ENCODE results near the gene KRCC1. TPM values are rescaled to one million over a fixed set of nuclear protein-coding genes. Genes with fewer than 3 reads are reported as not detected.

KRCC1 gene
- total RNA-seq (2011; cell fraction: chromatin; rRNA removed; ENCODE audit: low replicate concordance) = 0.21 and 1.1 TPM in 2 replicates
- total RNA-seq (2011; cell fraction: nucleolus; rRNA removed) = 0.67 TPM in 1 of 2 replicates, not detected in the other
- 0.29 and 0.46 TPM in 2 replicates for total RNA-seq (2011; cell fraction: nucleoplasm; rRNA removed)
- 2.0 and 2.2 TPM in 2 replicates for total RNA-seq (2014; rRNA removed)
- total RNA-seq (2014; rRNA removed; fragmentation: Illumina TruSeq; extraction: Trizol) = 4.3 and 4.7 TPM in 2 replicates
- 4.0 and 5.3 TPM in 2 replicates for total RNA-seq (2015; rRNA removed; fragmentation: Illumina TruSeq; extraction: Trizol)
- 1.9 and 2.0 TPM in 2 replicates for total RNA-seq (2021)
- polyA plus RNA-seq (2011; rRNA removed) = 4.6 and 6.0 TPM in 2 replicates
- 0.98 and 1.6 TPM in 2 replicates for polyA plus RNA-seq (2011; cell fraction: cytosol; rRNA removed)
- 1.3 and 1.7 TPM in 2 replicates for polyA plus RNA-seq (2011; cell fraction: nucleus; rRNA removed)
- polyA plus RNA-seq (2012) = 3.5 and 5.6 TPM in 2 replicates
- 3.1 and 4.7 TPM in 2 replicates for polyA plus RNA-seq (2014; fragmentation: Illumina TruSeq; extraction: Trizol)
- polyA plus RNA-seq (2014; fragmentation: Nextera tagmentation; extraction: Ambion mirVana) = 1 to 10 TPM; 2.1 TPM
- polyA plus RNA-seq (2014; rRNA removed) = 2.2 and 3.3 TPM in 2 replicates
- polyA minus RNA-seq (2011; rRNA and poly(A)+ RNA removed) = 2.2 and 2.7 TPM in 2 replicates
- polyA minus RNA-seq (2011; cell fraction: cytosol; rRNA and poly(A)+ RNA removed) = 0.95 and 1.3 TPM in 2 replicates
- polyA minus RNA-seq (2011; cell fraction: nucleus; rRNA and poly(A)+ RNA removed) = 0.54 and 0.89 TPM in 2 replicates
- Bru-seq, nascent RNA = percentile 73 among the genes with signal in this experiment
- BruChase-seq, experiment 1, labeled RNA remaining after a 2-hour chase = percentile 56 among the genes with signal in this experiment
- BruChase-seq, experiment 2, labeled RNA remaining after a 6-hour chase = percentile 51 among the genes with signal in this experiment
- long read RNA-seq, experiment 1, transcript KRCC1-201 (4 exons, 1,753 nt) = major isoform, 8 of 10 reads
- long read RNA-seq, experiment 1, partial matches to known transcripts = 0 of 10 reads
- long read RNA-seq, experiment 1, other reads (novel, unspliced or antisense) = 2 of 10 reads
- long read RNA-seq, experiment 2, partial matches to known transcripts = 1 of 5 reads
- long read RNA-seq, experiment 2, other reads (novel, unspliced or antisense) = 1 of 5 reads
- long read RNA-seq, experiment 3, partial matches to known transcripts = 1 of 4 reads
- long read RNA-seq, experiment 3, other reads (novel, unspliced or antisense) = 0 of 4 reads

DNA sequence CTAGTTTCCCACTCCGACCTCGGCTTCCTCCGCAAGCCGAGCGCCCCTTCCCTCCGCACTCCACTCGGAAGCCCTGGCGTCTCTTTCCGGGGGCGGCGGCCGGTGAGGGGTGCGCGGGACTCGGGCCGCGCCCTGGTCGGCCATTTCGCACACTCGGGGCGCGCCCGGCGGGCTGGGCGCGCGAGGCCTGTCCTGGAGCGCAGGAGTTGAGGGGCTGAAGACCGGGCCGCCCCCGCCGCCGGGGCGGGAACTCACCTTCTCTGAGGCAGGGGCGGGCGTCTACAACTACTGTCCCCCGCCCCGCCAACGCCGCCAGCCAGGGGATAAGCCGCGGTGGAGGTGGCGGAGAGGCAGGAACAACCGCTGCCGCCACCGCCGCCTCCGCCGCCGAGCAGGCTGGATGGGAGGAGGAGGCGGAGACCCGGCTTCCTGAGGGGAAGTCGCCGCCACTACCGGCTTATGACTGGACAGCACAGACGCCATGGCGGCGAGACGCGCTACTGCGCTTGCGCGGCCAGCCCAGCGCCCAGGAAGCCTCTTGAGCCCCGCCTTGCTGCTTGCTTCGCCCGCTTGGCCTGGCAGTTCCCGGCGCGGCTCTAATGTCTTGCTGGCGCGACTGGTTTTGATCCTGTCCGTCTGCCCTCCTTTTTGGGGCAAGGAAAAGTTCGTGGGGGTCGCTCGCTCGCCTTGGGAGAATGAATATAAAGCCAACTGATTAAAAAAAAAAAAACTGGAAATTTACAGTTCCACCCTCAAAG is at the start of gene KRCC1:
TSS of gene KRCC1 (minus strand) at position 413 of the 758 bp plus-strand sequence. CDS start 27,220 bp downstream, outside the sequence.
- ChIA-PET CTCF (ENCODE audit: low intra/inter-chr PET ratio) (interaction anchor here (0.9 kb wide), 1 partner anchor 34 kb away, joined by 3 read pairs; no protein-coding TSS in a partner anchor), POLR2A (interaction anchor here (1.0 to 1.7 kb wide), 4 partner anchors 9 to 90 kb away, joined by 3 to 10 read pairs (median 3); partner anchors contain the start of gene RNU2-63P)
- peak; percentile 94 to 97 (median 94) for DNase-seq (ENCODE audit: extremely low read depth in 1 of 4, low spot score in 3 of 4)
- Histone ChIP-seq H3K27me3 (ENCODE audit: control insufficient read depth in 2 of 2, insufficient read depth in 2 of 2, low read length in 2 of 2) (no peaks in the 10 kb centered on the region), H3K4me1 (replicated peaks in 1 of 2; ENCODE audit: control insufficient read depth in 2 of 2, insufficient read depth in 2 of 2, low read length in 2 of 2) (peaks cover 22 to 42% of the 10 kb centered on the region in 2 experiments), H3K9me3 (replicated peaks; ENCODE audit: control insufficient read depth, insufficient read depth, low read depth, low read length) (no peaks in the 10 kb centered on the region), H3K9me1 (ENCODE audit: control insufficient read depth, insufficient read depth, low read length) (no peaks in the 10 kb centered on the region), H2AFZ (ENCODE audit: low read depth, low read length) (peak within 1 kb of the TSS; percentile 74), H3K79me2 (ENCODE audit: control insufficient read depth, insufficient read depth, low read length) (peaks cover 33% of the 10 kb centered on the region), H3K36me3 (ENCODE audit: control insufficient read depth, insufficient read depth, low read length) (no peaks in the 10 kb centered on the region), H3K9ac (ENCODE audit: insufficient read depth in 1 of 2, low read depth in 2 of 2, low read length in 2 of 2) (peak within 1 kb of the TSS; percentile 96 to 97), H4K20me1 (replicated peaks; ENCODE audit: control insufficient read depth, insufficient read depth, low read length) (0 out of 2 replicates have a peak, but pooled peaks cover 7% of the 10 kb centered on the region), H3K4me3 (peak within 1 kb of the TSS; percentile 79), H3K27ac (ENCODE audit: extremely low read depth, low read depth, low read length) (peak within 1 kb of the TSS; percentile 95), H3K4me2 (ENCODE audit: insufficient read depth, low read length) (peak within 1 kb of the TSS; percentile 88)
- peak; percentile 90 for ATAC-seq
- under 1% methylated on average over 47 of the region's 77 CpGs for WGBS (ENCODE audit: insufficient coverage, low coverage, missing lambda C conversion rate)
- in situ Hi-C loops (cut with MboI) (loop anchor here (5.0 kb wide), 1 partner anchor 102 kb away; no protein-coding TSS in a partner anchor), intact Hi-C loops (cut with micrococcal nuclease) (loop anchor here (1.0 kb wide), 2 partner anchors 33 to 39 kb away; partner anchors contain the start of gene RNU2-63P)
- no TSS peak for BruUV-seq (replicated peaks)
- FAIRE-seq = peak; percentile 79
- TF ChIP-seq, protein P1, sequence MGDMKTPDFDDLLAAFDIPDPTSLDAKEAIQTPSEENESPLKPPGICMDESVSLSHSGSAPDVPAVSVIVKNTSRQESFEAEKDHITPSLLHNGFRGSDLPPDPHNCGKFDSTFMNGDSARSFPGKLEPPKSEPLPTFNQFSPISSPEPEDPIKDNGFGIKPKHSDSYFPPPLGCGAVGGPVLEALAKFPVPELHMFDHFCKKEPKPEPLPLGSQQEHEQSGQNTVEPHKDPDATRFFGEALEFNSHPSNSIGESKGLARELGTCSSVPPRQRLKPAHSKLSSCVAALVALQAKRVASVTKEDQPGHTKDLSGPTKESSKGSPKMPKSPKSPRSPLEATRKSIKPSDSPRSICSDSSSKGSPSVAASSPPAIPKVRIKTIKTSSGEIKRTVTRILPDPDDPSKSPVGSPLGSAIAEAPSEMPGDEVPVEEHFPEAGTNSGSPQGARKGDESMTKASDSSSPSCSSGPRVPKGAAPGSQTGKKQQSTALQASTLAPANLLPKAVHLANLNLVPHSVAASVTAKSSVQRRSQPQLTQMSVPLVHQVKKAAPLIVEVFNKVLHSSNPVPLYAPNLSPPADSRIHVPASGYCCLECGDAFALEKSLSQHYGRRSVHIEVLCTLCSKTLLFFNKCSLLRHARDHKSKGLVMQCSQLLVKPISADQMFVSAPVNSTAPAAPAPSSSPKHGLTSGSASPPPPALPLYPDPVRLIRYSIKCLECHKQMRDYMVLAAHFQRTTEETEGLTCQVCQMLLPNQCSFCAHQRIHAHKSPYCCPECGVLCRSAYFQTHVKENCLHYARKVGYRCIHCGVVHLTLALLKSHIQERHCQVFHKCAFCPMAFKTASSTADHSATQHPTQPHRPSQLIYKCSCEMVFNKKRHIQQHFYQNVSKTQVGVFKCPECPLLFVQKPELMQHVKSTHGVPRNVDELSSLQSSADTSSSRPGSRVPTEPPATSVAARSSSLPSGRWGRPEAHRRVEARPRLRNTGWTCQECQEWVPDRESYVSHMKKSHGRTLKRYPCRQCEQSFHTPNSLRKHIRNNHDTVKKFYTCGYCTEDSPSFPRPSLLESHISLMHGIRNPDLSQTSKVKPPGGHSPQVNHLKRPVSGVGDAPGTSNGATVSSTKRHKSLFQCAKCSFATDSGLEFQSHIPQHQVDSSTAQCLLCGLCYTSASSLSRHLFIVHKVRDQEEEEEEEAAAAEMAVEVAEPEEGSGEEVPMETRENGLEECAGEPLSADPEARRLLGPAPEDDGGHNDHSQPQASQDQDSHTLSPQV (IDR thresholded peaks at IDR 0.05) = peak; percentile 86; the same call in 1 of the 2 replicates
- peak; percentile 88 for TF ChIP-seq TBP (optimal IDR thresholded peaks at IDR 0.05; ENCODE audit: low read depth, low read length)
- no peak for TF ChIP-seq FOXK1 (CRISPR knock-in tag; IDR thresholded peaks at IDR 0.05; ENCODE audit: borderline replicate concordance)
- no peak for TF ChIP-seq XRCC4 (IDR thresholded peaks at IDR 0.05; ENCODE audit: extremely low read depth, insufficient read depth, insufficient read length)
- TF ChIP-seq ARID3A (IDR thresholded peaks at IDR 0.05; ENCODE audit: borderline replicate concordance, low read depth, low read length) = no peak
- TF ChIP-seq, protein P2, sequence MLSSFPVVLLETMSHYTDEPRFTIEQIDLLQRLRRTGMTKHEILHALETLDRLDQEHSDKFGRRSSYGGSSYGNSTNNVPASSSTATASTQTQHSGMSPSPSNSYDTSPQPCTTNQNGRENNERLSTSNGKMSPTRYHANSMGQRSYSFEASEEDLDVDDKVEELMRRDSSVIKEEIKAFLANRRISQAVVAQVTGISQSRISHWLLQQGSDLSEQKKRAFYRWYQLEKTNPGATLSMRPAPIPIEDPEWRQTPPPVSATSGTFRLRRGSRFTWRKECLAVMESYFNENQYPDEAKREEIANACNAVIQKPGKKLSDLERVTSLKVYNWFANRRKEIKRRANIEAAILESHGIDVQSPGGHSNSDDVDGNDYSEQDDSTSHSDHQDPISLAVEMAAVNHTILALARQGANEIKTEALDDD (IDR thresholded peaks at IDR 0.05) = no peak
- no peak for TF ChIP-seq PPARD (CRISPR knock-in tag; IDR thresholded peaks at IDR 0.05)
- no peak for TF ChIP-seq TCF3 (CRISPR knock-in tag; IDR thresholded peaks at IDR 0.05)
